RWPE2 (cell line): ENCODE data around the gene PLIN4.

Experiments
- ATAC-seq: fragments of 200-7000 bp; cut with Tn5 transposase; 3 replicates; pipeline ENCODE4 v1.9.1; 2021; ENCODE audit warnings: low read depth
- DNase-seq: peaks from one replicate; pipeline ENCODE4 v3.0.0-alpha.2; 2020; ENCODE audit warnings: low spot score
- H3K27ac ChIP-seq: fragments of 450-650 bp; 2 replicates; pipeline ENCODE4 v1.5.1; 2017; ENCODE audit warnings: mild to moderate bottlenecking; ENCODE audit not compliant: poor library complexity, severe bottlenecking
- H3K27me3 ChIP-seq: fragments of 250-450 bp; sonication (Bioruptor Pico); 2 replicates; pipeline ENCODE4 v1.5.1; 2021; ENCODE audit warnings: mild to moderate bottlenecking, moderate library complexity; ENCODE audit not compliant: insufficient read depth, poor library complexity, severe bottlenecking
- H3K36me3 ChIP-seq: fragments of 250-450 bp; sonication (Bioruptor Pico); 2 replicates; pipeline ENCODE4 v1.5.1; 2020; ENCODE audit warnings: low read depth, mild to moderate bottlenecking, moderate library complexity
- H3K4me1 ChIP-seq: fragments of 250-450 bp; sonication (Bioruptor Pico); 2 replicates; pipeline ENCODE4 v1.5.1; 2021; ENCODE audit warnings: mild to moderate bottlenecking, moderate library complexity; ENCODE audit not compliant: insufficient read depth, poor library complexity, severe bottlenecking
- H3K4me3 ChIP-seq: fragments of 250-450 bp; sonication (Bioruptor Pico); 2 replicates; pipeline ENCODE4 v1.5.1; 2021; ENCODE audit warnings: mild to moderate bottlenecking, moderate library complexity; ENCODE audit not compliant: severe bottlenecking
- H3K9me3 ChIP-seq: fragments of 250-450 bp; sonication (Bioruptor Pico); 2 replicates; pipeline ENCODE4 v1.5.1; 2021; ENCODE audit warnings: mild to moderate bottlenecking, moderate library complexity; ENCODE audit not compliant: severe bottlenecking
- CTCF ChIP-seq: fragments of 450-650 bp; IDR thresholded peaks from one replicate; pipeline ENCODE4 v1.5.1; 2017; ENCODE audit warnings: mild to moderate bottlenecking, moderate library complexity; ENCODE audit not compliant: poor library complexity, severe bottlenecking

Gene PLIN4

GRCh38 chr19:4471403-4472173, 46.7 kb downstream of the PLIN4 start:
- Histone ChIP-seq H3K4me1 (no peaks in the 10 kb centered on the region), H3K27ac (peak overlapping the region; percentile 74), H3K27me3 (no peaks in the 10 kb centered on the region), H3K9me3 (no peaks in the 10 kb centered on the region), H3K4me3 (peak overlapping the region; percentile 43), H3K36me3 (peaks cover 5% of the 10 kb centered on the region; the same call in 1 of the 2 replicates)
- peak; percentile 98 for DNase-seq
- ATAC-seq: peak; percentile 87
- TF ChIP-seq CTCF: no peak

- no peaks in the 10 kb centered on the region for H3K27me3 ChIP-seq
- H3K9me3 ChIP-seq: no peaks in the 10 kb centered on the region
- no peaks in the 10 kb centered on the region for H3K36me3 ChIP-seq
- H3K4me1 ChIP-seq: no peaks in the 10 kb centered on the region
- H3K4me3 ChIP-seq: no peak overlapping the region
- no peak overlapping the region for H3K27ac ChIP-seq
- DNase-seq: no peak
- no peak for TF ChIP-seq CTCF
- ATAC-seq: no peak
Observed at GRCh38 chr19:4467835-4468234, 50.5 kb downstream of the PLIN4 start.

GRCh38 chr19:4464815-4465581, 53.3 kb downstream of the PLIN4 start:
- no peaks in the 10 kb centered on the region for H3K27me3 ChIP-seq
- no peaks in the 10 kb centered on the region for H3K9me3 ChIP-seq
- no peak for ATAC-seq
- H3K4me3 ChIP-seq: no peak overlapping the region
- no peak for TF ChIP-seq CTCF
- DNase-seq: no peak
- no peak overlapping the region for H3K27ac ChIP-seq
- no peaks in the 10 kb centered on the region for H3K36me3 ChIP-seq
- H3K4me1 ChIP-seq: no peaks in the 10 kb centered on the region

- DNase-seq (peak; percentile 98), ATAC-seq (peak; percentile 73)
- Histone ChIP-seq H3K27me3 (no peaks in the 10 kb centered on the region), H3K27ac (peak within 1 kb of the TSS; percentile 79), H3K4me1 (peaks cover 12% of the 10 kb centered on the region), H3K4me3 (peak within 1 kb of the TSS; percentile 58), H3K36me3 (peaks cover 20% of the 10 kb centered on the region), H3K9me3 (no peaks in the 10 kb centered on the region)
- TF ChIP-seq CTCF: no peak
Observed at GRCh38 chr19:4457654-4458395, 60.5 kb downstream of the PLIN4 start, which contains the start of gene UBXN6. TSS of gene UBXN6 (minus strand) at chr19:4457794. CDS start at chr19:4457697, 97 bp downstream.
